Neuronal stem cell (in vitro differentiated cells): ENCODE measurements around the gene SLIT3.

Source experiments
- DNase-seq: peaks from one replicate; pipeline ENCODE4 v3.0.0-alpha.2; 2013; ENCODE audit warnings: low spot score
- H2AFZ ChIP-seq: one replicate; pipeline ENCODE4 v1.6.1; 2013; ENCODE audit warnings: mild to moderate bottlenecking, low read length, inconsistent platforms
- H2AK5ac ChIP-seq: 2 replicates; pipeline ENCODE4 v1.6.1; 2013; ENCODE audit warnings: low read depth, mild to moderate bottlenecking, inconsistent platforms, low read length, moderate library complexity, mixed read lengths
- H2BK120ac ChIP-seq: 2 replicates; pipeline ENCODE4 v1.6.1; 2013; ENCODE audit warnings: low read depth, mild to moderate bottlenecking, inconsistent platforms, low read length, moderate library complexity, mixed read lengths
- H2BK12ac ChIP-seq: one replicate; pipeline ENCODE4 v1.6.1; 2013; ENCODE audit warnings: low read length, inconsistent platforms
- H2BK15ac ChIP-seq: 2 replicates; pipeline ENCODE4 v1.6.1; 2013; ENCODE audit warnings: mild to moderate bottlenecking, low read length, inconsistent platforms, mixed read lengths
- H2BK5ac ChIP-seq: one replicate; pipeline ENCODE4 v1.6.1; 2013; ENCODE audit warnings: inconsistent platforms, mild to moderate bottlenecking, low read length, moderate library complexity
- H3K14ac ChIP-seq: one replicate; pipeline ENCODE4 v1.6.1; 2013; ENCODE audit warnings: low read length, inconsistent platforms
- H3K18ac ChIP-seq: 2 replicates; pipeline ENCODE4 v1.6.1; 2013; ENCODE audit warnings: low read length, inconsistent platforms
- H3K23ac ChIP-seq: 2 replicates; pipeline ENCODE4 v1.6.1; 2013; ENCODE audit warnings: low read depth, mild to moderate bottlenecking, mixed read lengths, low read length, inconsistent platforms; ENCODE audit not compliant: poor library complexity
- H3K27ac ChIP-seq: replicated peaks from 3 replicates; pipeline ENCODE4 v1.5.1; 2013; ENCODE audit warnings: low read length, inconsistent platforms
- H3K27me3 ChIP-seq, 3 experiments: 2 replicates each; pipeline ENCODE4 v1.6.1; 2013; ENCODE audit warnings: low read length in 3 of 3, mild to moderate bottlenecking in 2 of 3, inconsistent platforms in 1 of 3, low read depth in 1 of 3, mixed read lengths in 1 of 3, moderate library complexity in 1 of 3; ENCODE audit not compliant: control insufficient read depth in 3 of 3, insufficient read depth in 3 of 3
- H3K36me3 ChIP-seq, 2 donors: replicated peaks in 1 of 2; 2 replicates each; pipeline ENCODE4 v1.6.1; 2013; ENCODE audit warnings: low read length in 2 of 2; ENCODE audit not compliant: control insufficient read depth in 2 of 2, insufficient read depth in 2 of 2
- H3K4ac ChIP-seq: 2 replicates; pipeline ENCODE4 v1.6.1; 2013; ENCODE audit warnings: inconsistent platforms, mild to moderate bottlenecking, low read length, moderate library complexity
- H3K4me1 ChIP-seq, 2 donors: 1 replicate in 1 of 2; 2 replicates in 1 of 2; pipeline ENCODE4 v1.6.1; 2013; ENCODE audit warnings: low read length in 2 of 2, low read depth in 1 of 2; ENCODE audit not compliant: control insufficient read depth in 2 of 2, insufficient read depth in 1 of 2
- H3K4me2 ChIP-seq: one replicate; pipeline ENCODE4 v1.6.1; 2013; ENCODE audit warnings: mild to moderate bottlenecking, low read length, inconsistent platforms; ENCODE audit not compliant: insufficient read depth, poor library complexity, severe bottlenecking
- H3K4me3 ChIP-seq, 2 donors: 2 replicates each; pipeline ENCODE4 v1.5.1; 2013; ENCODE audit warnings: low read length in 2 of 2, mild to moderate bottlenecking in 2 of 2, inconsistent platforms in 1 of 2, moderate library complexity in 1 of 2
- H3K79me1 ChIP-seq: one replicate; pipeline ENCODE4 v1.6.1; 2013; ENCODE audit warnings: low read depth, mild to moderate bottlenecking, inconsistent platforms, low read length, moderate library complexity
- H3K9ac ChIP-seq: one replicate; pipeline ENCODE4 v1.6.1; 2013; ENCODE audit warnings: mild to moderate bottlenecking, low read depth, low read length, inconsistent platforms; ENCODE audit not compliant: poor library complexity
- H3K9me3 ChIP-seq, 2 donors: replicated peaks in 1 of 2; 2 replicates each; pipeline versions ENCODE3 to v1.6.1; 2013; ENCODE audit warnings: low read length in 2 of 2, mild to moderate bottlenecking in 2 of 2, inconsistent platforms in 1 of 2, low read depth in 1 of 2, mixed read lengths in 1 of 2, moderate library complexity in 1 of 2; ENCODE audit not compliant: control insufficient read depth in 2 of 2, insufficient read depth in 1 of 2
- H4K8ac ChIP-seq: one replicate; pipeline ENCODE4 v1.6.1; 2013; ENCODE audit warnings: low read depth, mild to moderate bottlenecking, inconsistent platforms, low read length, moderate library complexity
- H4K91ac ChIP-seq: one replicate; pipeline ENCODE4 v1.6.1; 2013; ENCODE audit warnings: low read length, low read depth, mild to moderate bottlenecking, inconsistent platforms; ENCODE audit not compliant: poor library complexity
- WGBS, 2 donors: extraction: QIAGEN DNeasy Blood & Tissue Kit; methylation state at CpG; one replicate each; pipeline ENCODE4 v1.1.7; 2013; ENCODE audit warnings: missing lambda C conversion rate in 2 of 2, mixed read lengths in 1 of 2; ENCODE audit not compliant: insufficient read length in 2 of 2, insufficient replicate concordance in 1 of 2; ENCODE audit errors: extremely low coverage in 2 of 2; 5-methylcytosine and 5-hydroxymethylcytosine counted together

SLIT3 gene

DNA sequence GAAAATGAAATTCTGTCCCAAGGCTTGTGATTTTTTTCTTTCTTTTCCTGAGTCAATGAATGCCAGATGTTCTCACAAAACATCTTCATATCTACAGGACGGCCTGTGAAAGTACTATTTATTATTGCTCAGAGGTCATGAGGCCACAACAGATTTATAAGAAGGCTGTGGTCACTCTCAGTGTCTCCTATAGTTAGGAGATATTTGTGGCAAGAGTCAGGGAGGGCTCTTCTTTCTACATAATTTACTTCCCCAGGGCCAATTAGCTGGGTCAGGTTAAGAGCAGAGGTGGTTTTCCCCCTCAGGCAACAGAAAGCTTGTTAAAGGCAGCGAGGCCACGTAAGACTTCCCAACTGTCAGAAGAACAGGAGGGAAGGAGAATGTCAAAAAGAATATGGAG is 248.7 kb downstream of the SLIT3 start:
- Histone ChIP-seq H3K14ac (no peak overlapping the region), H4K8ac (no peak overlapping the region), H3K4me1 (peaks cover 0 to 11% of the 10 kb centered on the region in 2 donors), H3K27ac (no peak overlapping the region), H2BK120ac (no peak overlapping the region), H4K91ac (no peak overlapping the region), H2BK12ac (no peak overlapping the region), H3K36me3 (no peaks in the 10 kb centered on the region), H3K9me3 (no peaks in the 10 kb centered on the region), H3K4ac (no peak overlapping the region), H2BK15ac (no peak overlapping the region), H3K18ac (no peak overlapping the region), H3K79me1 (no peaks in the 10 kb centered on the region), H2AK5ac (no peak overlapping the region), H2AFZ (no peak overlapping the region), H2BK5ac (no peak overlapping the region), H3K4me2 (no peak overlapping the region), H3K9ac (no peak overlapping the region), H3K4me3 (no peak overlapping the region), H3K23ac (no peak overlapping the region), H3K27me3 (peaks cover 0 to 9% (median 0%) of the 10 kb centered on the region in 3 experiments)
- WGBS, 2 donors, result no CpG with 5 or more reads among the region's 3 CpGs
- no peak for DNase-seq

DNA sequence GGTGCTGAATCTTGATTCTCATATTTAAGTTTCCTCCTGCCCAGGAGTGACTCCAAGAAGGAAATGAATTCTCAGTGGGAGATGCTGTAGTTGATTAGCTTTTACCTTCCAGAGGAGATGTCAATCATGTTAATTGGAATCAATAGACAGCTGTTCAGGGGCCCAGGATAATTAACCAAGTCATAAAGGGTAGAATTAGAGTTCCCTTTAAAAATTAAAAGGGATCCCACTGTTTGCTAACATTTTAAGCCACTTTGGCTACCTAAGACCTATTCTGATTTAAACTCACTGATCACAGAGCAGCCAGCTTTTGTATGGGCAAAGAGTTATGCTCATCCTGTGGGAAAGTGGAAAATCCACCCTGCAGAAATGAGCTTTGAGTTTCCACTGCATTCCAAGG is 249.6 kb downstream of the SLIT3 start:
- H2BK120ac ChIP-seq, result no peak overlapping the region
- H3K4me1 ChIP-seq, result peaks cover 0 to 11% of the 10 kb centered on the region in 2 donors
- H3K9me3 ChIP-seq, result no peaks in the 10 kb centered on the region
- no peak overlapping the region for H2BK12ac ChIP-seq
- H3K4ac ChIP-seq, result no peak overlapping the region
- H4K91ac ChIP-seq, result no peak overlapping the region
- peak overlapping the region; percentile 48 for H3K27ac ChIP-seq
- no peak for DNase-seq
- H2BK5ac ChIP-seq, result no peak overlapping the region
- H3K4me3 ChIP-seq, result no peak overlapping the region
- H3K23ac ChIP-seq, result no peak overlapping the region
- peaks cover 0 to 6% (median 0%) of the 10 kb centered on the region in 3 experiments for H3K27me3 ChIP-seq
- no peak overlapping the region for H3K18ac ChIP-seq
- H3K14ac ChIP-seq, result no peak overlapping the region
- H3K79me1 ChIP-seq, result no peaks in the 10 kb centered on the region
- no peak overlapping the region for H2AK5ac ChIP-seq
- no peak overlapping the region for H4K8ac ChIP-seq
- H3K4me2 ChIP-seq, result no peak overlapping the region
- no peak overlapping the region for H2BK15ac ChIP-seq
- no peaks in the 10 kb centered on the region for H3K36me3 ChIP-seq
- H3K9ac ChIP-seq, result no peak overlapping the region
- no peak overlapping the region for H2AFZ ChIP-seq

DNA sequence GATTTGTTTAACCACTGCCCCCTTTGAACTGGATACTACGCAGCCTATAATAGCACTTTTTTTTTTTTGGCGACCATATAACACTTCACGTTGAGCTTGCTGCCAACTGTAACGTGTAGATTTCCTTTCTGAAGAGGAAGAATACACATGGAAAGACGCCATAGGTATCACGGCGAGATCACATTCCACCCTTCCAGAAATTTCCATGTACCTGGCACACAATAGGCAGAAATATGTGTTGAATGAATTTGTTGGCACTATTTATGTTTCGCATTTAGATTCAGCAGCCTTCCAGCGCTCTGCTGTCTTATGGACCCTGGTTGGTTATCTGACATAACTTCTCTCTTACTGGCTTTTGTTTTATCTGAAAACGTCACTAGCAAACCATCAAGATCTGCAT is 250.3 kb downstream of the SLIT3 start:
- Histone ChIP-seq H3K9me3 (no peaks in the 10 kb centered on the region), H2AFZ (no peak overlapping the region), H3K27ac (no peak overlapping the region), H3K79me1 (no peaks in the 10 kb centered on the region), H2BK5ac (no peak overlapping the region), H3K14ac (no peak overlapping the region), H2AK5ac (no peak overlapping the region), H3K9ac (no peak overlapping the region), H2BK12ac (no peak overlapping the region), H4K8ac (no peak overlapping the region), H4K91ac (no peak overlapping the region), H2BK15ac (no peak overlapping the region), H3K4me2 (no peak overlapping the region), H3K27me3 (peaks cover 0 to 7% (median 0%) of the 10 kb centered on the region in 3 experiments), H3K36me3 (no peaks in the 10 kb centered on the region), H3K4me1 (peaks cover 0 to 11% of the 10 kb centered on the region in 2 donors), H3K4ac (no peak overlapping the region), H2BK120ac (no peak overlapping the region), H3K18ac (no peak overlapping the region), H3K23ac (no peak overlapping the region), H3K4me3 (no peak overlapping the region)
- WGBS, 2 donors, result no CpG with 5 or more reads among the region's 10 CpGs
- DNase-seq, result no peak

DNA sequence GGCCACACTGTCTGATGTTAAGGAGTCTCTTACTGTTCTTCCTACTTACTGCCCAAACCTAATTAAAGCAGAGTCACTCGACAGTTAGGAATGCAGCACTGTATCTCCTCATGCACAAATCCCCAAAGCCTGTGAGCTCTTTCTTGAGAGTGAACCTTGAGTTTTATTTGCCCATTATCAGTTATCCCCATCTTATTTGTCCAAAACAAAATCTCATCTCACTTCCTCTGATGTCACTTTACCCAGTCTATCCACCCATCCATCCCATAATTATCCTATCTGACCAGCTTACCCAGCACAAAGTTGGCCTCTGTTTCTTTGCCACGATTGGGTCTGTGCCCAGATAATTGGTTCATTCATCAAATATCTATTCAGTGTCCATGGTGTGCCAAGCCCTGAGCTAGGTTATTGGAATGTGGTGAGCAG is 250.8 kb downstream of the SLIT3 start:
- no peak overlapping the region for H2BK12ac ChIP-seq
- no peak overlapping the region for H3K9ac ChIP-seq
- H3K9me3 ChIP-seq, result no peaks in the 10 kb centered on the region
- no peak overlapping the region for H3K4me2 ChIP-seq
- peaks cover 0 to 12% of the 10 kb centered on the region in 2 donors for H3K4me1 ChIP-seq
- H3K27ac ChIP-seq, result no peak overlapping the region
- no peaks in the 10 kb centered on the region for H3K36me3 ChIP-seq
- DNase-seq, result no peak
- H4K8ac ChIP-seq, result no peak overlapping the region
- H2AK5ac ChIP-seq, result no peak overlapping the region
- WGBS, 2 donors, result no CpG with 5 or more reads among the region's 2 CpGs
- no peaks in the 10 kb centered on the region for H3K79me1 ChIP-seq
- H2BK15ac ChIP-seq, result no peak overlapping the region
- no peak overlapping the region for H3K4me3 ChIP-seq
- no peak overlapping the region for H2BK5ac ChIP-seq
- H2BK120ac ChIP-seq, result no peak overlapping the region
- no peak overlapping the region for H3K4ac ChIP-seq
- no peak overlapping the region for H3K23ac ChIP-seq
- H3K14ac ChIP-seq, result no peak overlapping the region
- no peak overlapping the region for H3K18ac ChIP-seq
- H2AFZ ChIP-seq, result no peak overlapping the region
- H3K27me3 ChIP-seq, result peaks cover 0 to 7% (median 0%) of the 10 kb centered on the region in 3 experiments
- H4K91ac ChIP-seq, result no peak overlapping the region
